ENCODE measurements around the gene FAM204A. TPM values are rescaled to one million over a fixed set of nuclear protein-coding genes. Genes with fewer than 3 reads are reported as not detected.
A peak's percentile ranks its signal among the peaks of the same experiment; 100 is the strongest.

The FAM204A gene
- total RNA-seq, 1 experiment from 2014 or later = 233 TPM

DNA sequence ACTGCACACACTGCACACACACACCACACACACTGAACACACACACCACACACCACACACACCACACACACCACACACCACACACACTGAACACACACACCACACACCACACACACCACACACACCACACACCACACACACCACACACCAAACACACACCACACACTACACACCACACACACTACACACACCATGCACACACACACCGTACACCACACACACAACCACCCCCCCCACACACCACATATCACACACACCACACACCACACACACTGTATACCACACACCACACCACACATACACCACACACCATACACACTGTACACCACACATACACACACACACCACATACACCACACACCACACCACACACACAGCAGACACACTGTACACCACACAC lies 59.5 kb downstream of the FAM204A start:
- DNase-seq (ENCODE audit: low spot score) = no peak

DNA sequence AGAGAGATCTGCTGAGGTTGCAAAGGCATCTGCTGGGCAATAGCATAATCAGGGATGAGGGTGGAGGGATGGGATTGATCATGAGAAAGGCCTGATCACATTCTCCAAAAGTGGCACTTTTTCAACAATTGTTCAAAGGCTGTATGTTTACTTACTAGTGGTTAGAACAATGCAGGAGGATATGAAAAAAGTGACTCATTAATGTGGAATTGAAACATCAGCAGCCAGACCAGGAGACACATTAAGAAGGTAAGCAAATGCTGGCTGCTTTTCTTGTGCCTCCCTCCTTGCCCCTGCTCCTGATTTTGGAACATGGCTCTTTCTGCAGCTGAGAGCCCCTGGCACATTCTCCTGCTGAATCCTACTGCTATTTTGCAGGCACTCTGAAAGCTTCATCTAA lies 63.5 kb downstream of the FAM204A start:
- peak; percentile 43 for DNase-seq (ENCODE audit: low spot score)

DNA sequence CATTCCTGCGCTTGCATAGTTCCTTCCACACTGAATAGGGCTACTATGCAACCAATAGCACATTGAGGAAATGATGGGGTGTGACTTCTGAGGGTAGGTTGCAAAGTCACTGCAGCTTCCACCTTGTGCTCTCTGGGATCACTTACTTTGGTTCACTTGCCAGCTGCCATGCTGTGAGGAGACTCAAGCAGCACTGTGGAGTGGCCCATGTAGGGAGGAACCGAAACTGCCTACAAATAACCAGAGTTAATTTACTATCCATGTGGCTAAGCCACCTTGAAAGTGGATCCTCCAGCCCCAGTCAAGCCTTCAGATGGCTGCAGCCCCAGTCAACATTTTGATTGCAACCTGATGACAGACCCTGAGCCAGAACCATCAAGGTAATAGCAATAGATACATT lies 64.3 kb downstream of the FAM204A start:
- no peak for DNase-seq (ENCODE audit: low spot score)

DNA sequence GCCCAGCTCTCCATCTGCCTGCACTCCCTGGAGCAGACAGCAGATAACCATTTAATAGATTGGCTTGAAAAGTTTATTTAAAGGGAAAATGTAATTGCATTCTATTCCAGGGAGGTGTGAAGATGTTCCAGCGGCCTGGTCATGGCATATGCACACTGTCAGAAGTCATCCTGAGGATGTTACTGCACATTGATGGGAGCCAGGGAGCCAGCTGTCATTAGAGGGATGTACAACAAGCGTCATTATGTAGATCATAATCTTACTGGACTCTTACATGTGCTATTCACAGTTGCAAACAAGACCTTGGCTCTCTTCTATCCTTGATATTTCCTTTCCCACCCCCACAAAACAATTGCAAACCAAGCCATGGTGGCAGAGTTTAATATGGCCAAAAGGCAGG lies 65.4 kb downstream of the FAM204A start:
- DNase-seq (ENCODE audit: low spot score) = no peak

DNA sequence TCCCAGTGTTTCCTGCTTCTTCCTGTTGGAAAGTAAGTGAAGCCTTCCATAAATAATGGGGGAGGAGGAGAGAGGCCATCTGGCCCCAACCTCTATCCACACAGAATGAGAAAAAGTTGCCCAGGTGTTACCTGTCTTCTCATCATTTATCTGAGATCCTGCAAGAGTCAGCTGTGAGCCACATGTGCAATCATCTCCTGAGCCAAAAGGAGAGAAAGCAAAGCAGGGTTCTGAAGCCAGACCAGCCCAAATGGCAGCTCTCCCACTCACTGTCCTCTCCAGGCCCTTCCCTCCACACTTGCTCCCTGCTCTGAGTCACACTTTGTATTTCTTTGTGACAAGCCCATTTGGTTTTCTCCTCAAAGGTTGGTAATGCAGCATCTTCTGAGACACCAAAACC lies 65.9 kb downstream of the FAM204A start:
- no peak for DNase-seq (ENCODE audit: low spot score)

DNA sequence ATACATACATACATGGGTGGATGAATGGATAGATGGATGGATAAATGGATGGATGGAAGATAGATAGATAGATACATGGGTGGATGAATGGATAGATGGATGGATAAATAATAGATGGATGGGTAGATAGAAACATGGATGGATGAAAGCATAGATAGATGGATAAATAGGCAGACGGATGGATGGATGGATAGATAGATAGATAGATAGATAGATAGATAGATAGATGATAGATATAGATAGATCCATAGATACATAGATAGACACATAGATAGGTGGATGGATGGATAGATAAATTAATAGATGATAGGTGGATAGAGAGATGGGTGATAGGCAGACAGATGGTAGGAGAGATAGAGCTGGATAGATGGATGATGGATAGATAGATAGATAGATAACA lies 68.5 kb downstream of the FAM204A start:
- DNase-seq (ENCODE audit: low spot score) = no peak

DNA sequence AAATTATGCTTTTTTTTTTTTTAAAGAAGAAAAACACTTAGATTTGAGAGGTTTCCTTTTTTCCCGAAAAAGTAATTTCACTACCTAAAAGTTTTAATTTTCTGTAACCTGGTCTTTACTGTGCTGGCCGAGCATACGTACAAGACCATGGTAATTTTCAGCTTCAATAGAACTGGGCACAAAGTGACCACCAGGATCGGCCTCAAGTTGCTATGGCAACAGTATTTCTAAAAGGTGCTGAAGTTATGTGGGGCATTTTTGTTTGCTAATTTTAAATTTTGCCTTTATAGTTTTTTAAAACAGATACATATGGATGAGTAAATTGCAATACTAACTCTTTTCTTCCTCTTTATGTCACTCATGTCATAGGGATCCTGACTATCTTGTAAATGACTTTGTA lies 69.4 kb downstream of the FAM204A start:
- DNase-seq (ENCODE audit: low spot score) = no peak

DNA sequence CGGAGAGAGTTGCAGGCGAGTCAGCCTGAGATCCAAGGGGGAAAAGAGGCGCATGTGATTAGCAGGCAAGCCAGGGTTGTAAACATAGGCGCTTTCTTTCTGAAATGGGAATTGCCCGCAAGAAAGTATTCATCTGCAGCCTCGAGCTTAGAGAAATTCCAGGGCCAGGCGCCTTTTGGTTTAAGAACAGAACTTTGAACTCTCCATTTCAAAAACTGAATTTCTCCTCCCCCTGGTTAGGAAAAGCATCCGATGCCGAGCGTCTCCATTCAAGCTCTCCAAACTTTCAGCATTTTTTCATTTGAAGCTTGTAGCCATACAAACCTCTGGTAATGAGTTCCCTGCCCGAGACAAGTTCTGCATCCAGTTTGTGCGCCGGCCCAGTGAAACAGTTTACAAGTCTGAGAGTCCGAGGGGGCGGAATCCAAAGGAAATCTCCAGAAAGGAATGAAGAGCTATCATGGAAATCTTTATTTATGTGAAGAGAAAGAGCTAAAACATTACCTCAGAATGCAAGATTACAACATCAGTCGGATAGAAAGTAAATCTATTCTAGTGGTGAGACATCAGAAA lies 69.9 kb downstream of the FAM204A start:
- DNase-seq (ENCODE audit: low spot score) = no peak

DNA sequence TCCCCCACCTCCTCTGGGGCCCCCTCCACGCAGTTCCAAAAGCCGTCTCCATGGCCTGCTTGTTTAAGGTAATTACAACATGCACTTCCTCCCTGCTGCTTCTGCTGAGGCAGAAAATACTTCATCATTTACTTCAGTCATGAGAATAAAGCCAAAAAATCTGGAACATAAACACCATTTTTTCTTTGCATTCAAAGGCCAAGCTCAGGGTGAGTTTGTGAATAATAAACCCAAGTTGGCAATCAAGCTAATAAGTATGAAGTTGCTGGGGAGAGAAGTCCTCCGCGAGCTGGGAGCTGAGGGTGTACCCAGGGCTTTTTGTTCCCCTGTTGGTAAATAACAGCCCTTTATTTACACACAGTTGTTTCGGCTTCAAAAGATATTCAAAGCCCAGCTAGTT lies 70.5 kb downstream of the FAM204A start:
- DNase-seq (ENCODE audit: low spot score) = no peak

DNA sequence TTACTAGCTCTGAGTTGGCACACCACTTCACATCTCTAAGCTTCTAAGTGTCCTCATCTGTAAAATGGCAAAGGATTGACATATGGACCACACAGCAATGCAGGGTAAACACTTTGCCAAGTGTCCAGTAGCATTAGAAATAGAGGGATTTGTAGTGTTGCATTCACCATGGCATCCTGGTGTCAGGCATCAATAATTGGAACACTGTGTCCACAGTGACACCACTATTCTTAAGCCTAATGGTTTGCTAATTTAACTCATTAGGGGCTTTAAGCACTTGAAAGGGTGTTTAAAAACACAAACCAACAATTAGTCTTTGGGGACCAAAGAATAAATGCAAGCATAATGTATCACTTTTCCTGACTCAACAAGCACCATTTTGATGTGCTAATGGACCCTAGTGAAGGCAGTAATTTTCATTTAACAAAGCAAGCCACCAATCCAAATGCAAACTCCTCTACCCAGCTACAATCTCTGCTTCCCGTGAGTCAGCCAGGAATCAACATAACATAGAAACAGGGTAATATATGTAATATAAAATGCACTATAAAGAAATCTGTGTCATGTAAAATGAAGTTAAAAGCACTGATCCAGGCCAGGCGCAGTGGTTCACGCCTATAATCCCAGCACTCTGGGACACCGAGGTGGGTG lies 75.9 kb downstream of the FAM204A start:
- no peak for DNase-seq (ENCODE audit: low spot score)

DNA sequence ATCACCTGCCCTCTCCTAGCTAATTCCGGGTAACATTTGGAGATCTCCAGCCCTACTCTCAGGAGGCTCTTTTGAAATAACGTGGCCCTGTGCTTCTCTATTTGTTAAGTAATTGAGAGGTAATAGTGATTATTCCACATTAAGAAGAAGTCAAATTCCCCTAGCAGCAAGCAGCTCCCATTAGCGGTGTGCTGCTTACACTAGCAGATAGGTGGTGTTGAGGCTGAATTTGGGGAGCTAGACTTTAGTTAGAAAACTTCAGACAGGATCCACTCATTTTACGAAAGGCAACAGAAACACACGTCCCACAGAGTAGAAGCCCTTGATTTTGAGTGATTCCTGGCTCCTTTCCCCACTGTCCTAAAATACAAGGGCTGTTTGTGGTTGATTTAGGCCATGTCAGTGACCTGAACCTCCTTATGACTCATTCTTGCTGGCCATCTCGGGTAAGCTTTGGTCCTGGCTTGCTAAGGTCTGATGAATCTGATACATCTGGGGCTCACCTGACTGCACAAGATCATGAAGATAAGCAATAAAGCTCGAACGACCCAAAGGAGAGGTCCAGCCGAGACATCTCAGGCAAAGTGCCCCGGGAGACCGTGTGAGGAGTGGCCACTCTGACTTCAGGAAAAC lies 77.2 kb downstream of the FAM204A start:
- peak; percentile 31 for DNase-seq (ENCODE audit: low spot score)

DNA sequence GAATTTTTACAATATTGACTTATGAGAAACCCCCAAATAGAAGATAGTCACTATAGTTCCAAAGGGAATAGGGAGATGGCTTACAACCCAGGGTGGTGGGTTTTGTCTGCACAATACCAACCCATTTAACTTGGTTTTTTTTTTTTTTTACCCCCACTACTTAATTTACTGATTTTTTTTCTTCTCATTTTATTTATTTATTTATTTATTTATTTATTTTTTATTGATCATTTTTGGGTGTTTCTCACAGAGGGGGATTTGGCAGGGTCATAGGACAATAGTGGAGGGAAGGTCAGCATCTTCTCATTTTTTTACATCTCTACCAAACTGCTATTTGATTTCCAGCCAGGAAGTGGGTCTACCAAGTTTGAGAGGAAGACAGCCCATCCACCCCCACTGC lies 77.9 kb downstream of the FAM204A start:
- no peak for DNase-seq (ENCODE audit: low spot score)

DNA sequence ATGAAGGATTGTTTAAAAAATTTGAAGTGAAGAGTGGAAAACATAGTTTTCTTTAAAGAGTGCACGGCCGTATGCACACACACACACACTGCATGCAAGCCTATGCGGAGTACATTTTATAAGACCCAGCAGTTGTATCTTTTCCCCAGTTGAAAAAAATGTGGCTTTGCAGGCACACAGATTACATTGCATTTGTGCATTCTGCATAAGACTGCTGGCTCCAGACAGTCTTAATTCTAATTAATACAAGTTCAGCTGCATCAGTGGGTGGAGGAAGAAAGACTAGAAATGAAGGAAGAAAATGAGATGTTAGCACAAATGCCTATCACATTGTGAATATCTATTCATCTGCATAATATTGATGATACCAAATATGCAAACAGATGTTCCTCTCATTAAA lies 79.6 kb downstream of the FAM204A start:
- no peak for DNase-seq (ENCODE audit: low spot score)

DNA sequence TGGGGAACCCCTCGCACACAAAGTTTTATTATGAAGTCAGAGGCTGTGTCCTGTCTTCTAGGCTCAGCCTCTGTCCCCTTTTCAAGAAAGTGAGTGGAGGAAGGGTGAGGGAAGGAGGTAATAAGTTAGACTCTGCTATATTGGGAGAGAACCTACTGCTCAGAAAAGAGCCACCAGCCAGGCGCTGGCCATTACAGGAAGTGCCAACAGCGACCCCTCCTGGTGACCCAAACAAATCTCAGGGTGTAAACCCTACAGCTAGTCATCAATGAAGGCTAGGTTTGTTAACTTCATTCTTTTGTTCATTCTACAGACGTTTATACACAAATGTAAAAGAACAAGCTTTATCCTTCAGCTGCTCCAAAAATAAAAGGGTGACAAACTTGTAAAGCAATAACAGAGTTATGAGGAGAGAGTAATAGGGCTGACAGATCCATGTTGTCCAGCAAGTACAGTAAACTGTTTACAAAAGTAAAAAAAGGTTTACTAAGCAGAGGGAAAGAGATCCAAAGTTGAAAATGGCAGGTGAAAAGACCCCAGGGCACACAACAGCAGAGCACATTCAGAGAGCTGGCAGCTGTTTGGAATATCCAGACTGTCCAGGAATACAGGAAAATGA lies 82.7 kb downstream of the FAM204A start:
- DNase-seq (ENCODE audit: low spot score) = peak; percentile 47

DNA sequence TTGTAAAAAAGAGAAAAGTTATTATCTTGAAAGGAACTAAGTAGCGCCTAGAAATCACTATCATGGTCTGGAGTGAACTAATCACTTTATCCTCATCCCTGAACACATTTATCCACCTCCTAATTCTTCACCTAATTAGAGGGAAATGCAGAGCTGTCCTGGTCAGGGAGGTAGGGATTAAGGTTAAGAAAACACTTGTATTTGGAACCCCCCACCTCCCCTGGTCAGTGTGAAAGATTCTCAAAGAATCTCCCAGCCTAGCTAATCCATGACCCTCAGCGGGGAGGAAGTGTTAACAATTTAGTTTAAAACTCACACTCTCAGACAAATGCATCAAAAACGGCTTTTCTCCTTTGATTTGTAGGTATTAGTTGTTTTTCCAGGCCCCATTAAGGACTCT lies 83.8 kb downstream of the FAM204A start:
- DNase-seq (ENCODE audit: low spot score) = no peak

DNA sequence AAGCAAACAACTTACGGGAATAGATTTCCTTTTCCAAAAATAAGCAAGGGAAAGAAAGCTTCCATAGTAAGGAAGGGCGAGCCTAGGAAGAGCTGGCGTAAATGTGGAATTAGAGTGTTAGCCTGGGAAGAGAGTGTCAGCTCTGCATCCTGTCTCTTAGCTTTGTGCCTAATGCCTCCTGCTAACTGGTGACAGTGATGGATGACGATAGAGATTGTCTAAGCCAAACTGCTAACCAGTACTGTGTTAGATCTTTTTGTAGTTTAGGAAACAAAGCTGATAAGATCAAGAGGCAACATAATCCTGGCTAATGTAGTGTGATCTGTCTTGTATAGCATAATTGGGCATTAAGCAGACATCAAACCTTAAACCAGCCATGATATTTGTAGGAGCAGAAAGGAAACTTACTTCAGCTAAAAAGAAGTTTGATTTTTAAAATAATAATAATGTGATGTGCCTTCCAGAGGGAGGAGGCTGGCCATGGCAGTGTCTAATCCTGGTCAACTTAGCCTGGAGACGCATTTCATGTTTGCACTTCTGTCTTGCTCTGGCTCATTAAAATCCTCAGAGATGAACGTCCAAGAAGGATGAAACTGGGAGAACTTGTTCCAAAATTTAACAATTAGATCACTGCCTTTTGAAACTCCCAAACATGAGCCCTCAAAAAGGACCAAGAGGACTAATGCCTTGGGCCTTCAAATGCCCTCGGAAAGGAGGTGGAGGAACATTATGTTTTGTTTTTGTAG lies 85.1 kb downstream of the FAM204A start:
- no peak for DNase-seq (ENCODE audit: low spot score)

DNA sequence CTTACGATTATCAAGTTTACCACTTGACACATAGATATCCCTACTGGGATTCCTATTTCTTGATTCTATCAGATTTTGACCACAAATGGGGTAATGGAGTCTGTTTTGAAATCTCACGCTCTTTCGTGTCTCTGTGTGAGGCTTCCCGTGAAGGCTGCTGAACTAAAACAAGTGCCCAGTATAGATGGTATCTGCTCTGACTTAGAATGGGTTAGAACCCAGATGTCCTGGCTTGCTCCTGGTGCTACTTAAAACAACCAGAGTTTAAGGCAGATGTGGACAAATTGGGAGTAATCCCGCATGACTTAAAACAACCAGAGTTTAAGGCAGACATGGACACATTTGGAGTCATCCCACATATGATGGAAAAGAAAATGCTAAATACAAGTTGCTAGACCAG lies 85.9 kb downstream of the FAM204A start:
- DNase-seq (ENCODE audit: low spot score) = no peak

DNA sequence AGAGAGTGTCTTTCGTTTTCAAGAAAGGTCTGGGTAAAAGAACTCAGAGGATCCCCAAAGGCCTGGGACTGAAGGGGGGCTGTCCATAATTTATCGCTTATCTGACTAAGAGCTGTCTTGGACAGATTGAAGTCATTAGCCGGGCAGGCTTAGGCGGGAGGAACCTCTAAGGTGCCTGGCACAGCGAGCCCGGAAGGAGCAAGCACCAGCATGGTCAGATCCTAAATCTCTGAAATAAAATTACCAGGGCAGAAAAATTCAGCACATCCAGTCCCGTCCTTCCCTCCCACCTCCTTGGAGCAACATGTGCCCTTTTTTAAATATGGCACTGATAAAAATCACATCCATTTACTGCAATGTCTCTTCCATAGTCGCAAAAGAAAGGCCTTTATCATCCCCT lies 86.8 kb downstream of the FAM204A start:
- DNase-seq (ENCODE audit: low spot score) = no peak

DNA sequence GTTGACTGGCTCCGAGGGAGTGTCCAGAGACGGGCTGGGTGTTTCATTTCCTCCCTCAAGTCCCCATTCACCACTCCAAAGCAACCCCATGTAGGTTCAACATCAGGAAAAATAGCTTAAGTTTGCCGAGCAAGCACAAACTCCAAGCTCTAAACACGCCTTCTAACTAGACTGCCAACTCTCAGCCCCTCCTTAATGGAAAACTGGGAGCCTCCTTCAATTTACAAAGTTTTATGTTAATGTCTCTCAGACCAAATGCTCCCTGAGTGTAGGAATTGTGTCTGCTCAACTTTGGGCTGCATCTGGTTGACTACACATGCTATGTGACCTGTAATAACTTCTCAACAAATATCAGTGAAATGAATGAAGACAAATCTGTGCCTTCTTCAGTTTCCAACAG lies 87.5 kb downstream of the FAM204A start:
- DNase-seq (ENCODE audit: low spot score) = no peak

DNA sequence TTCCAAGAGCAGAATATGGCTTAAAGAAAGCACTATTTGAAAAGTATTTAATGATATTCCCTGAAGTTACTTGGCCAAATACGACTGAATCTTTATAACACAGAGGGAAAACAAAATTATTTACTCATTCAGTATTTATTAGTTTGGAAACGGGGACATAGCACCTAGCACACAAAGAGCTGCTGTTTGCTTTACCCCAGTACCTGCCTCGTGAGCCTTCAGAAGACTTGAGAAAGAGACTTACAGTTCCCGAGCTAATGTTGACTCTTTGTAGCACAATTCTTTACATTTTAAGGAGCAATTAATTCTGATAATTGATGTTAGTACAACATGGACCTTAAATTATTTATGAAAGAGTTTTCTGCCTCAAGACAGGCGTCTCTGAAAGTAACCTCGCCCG lies 88.7 kb downstream of the FAM204A start:
- no peak for DNase-seq (ENCODE audit: low spot score)

DNA sequence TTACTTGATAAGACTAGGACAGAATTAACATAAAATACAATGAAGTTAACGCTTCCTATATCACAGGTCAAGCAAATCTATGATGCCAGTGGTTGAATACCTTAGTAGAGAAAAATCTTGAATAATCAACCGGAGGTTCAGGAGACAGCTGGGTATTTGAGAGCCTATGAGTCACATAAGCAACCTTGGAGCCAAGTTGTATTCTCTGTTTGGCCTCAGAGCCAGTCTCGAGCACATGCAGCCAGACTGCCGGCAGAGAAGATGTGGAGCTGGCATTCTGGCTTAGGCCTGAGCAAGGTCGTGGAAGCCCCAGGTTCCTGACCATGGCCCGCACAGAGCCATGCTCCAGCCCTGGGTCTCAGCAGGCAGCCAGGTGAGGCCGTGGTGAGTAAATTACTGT lies 90.3 kb downstream of the FAM204A start:
- DNase-seq (ENCODE audit: low spot score) = no peak

DNA sequence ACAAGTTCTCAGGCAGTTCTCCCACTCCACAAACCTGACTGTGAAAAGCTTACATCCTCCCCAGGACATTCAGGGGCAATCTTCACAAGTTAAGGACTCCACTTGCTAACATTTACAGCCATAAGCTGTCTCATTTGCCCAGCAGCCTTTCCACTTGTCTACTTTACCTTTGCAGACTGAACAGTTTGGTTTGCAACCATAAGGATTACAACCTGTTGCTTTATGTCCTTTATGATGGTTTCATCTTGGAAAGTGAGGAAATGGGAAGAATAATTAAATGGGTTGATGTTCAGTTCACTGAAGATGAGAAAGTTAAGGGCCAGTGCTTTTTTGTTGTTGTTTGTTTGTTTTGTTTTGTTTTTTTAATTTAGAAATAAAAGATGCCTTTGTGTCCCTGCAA lies 92.4 kb downstream of the FAM204A start:
- no peak for DNase-seq (ENCODE audit: low spot score)

All from A172 (cell line).